ENCODE data around the gene RGS7. TPM values are rescaled to one million over a fixed set of nuclear protein-coding genes. Genes with fewer than 3 reads are reported as not detected.

Gene RGS7
- total and polyA plus RNA-seq, 10 of the 15 experiments (the other 5 are each of a cell fraction or from before 2014, with no cell fraction given): not detected

DNA sequence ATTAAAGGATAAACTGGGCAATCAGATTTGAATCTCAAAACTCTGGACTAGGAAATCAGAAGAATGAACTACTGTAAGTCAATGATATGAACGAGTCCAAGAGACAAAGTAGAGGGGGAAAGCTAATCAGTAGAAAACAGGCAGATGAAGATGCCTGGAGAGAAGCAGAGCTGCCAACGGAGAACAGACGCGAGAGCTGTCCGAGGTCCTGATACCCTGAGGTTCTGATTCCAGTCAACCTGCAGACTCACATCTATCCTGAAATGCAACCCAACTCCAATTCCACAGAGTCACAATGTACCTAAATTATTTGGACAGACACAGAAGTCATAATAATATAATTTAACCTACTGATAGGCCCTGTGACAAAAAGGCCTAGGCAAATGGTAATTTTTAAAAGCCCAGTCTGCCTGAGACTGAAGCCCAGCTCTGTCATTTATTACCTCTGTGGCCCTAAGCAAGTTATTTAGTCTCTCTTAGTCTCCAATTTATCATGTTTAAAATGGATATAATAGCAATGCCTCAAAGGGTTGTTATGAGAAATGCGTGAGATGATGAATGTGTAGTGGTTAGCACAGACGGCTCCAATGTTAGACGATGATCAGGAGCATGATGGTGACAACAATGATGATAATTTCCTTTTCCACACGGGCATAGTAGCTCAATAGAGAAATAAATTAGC is 33.4 kb downstream of the RGS7 start:
- H3K36me3 ChIP-seq (ENCODE audit: control insufficient read depth in 2 of 2, insufficient read depth in 2 of 2, low read length in 1 of 2): no peaks in the 10 kb centered on the region
- H2AFZ ChIP-seq (ENCODE audit: control insufficient read depth, low read depth, low read length): no peak overlapping the region
- WGBS (ENCODE audit: insufficient coverage, insufficient replicate concordance, low lambda C conversion rate, missing lambda C conversion rate): 30% methylated on average over 9 of the region's 9 CpGs
- no peaks in the 10 kb centered on the region for H3K27me3 ChIP-seq (replicated peaks in 1 of 2; ENCODE audit: control insufficient read depth in 2 of 2, insufficient read depth in 2 of 2, low read length in 1 of 2)
- H3K4me2 ChIP-seq (ENCODE audit: control insufficient read depth, insufficient read depth): no peak overlapping the region
- in situ Hi-C loops (cut with MboI) (no loop called here), intact Hi-C loops (cut with micrococcal nuclease; ENCODE audit: unreplicated experiment) (no loop called here)
- no TSS peak for BruUV-seq (replicated peaks)
- H3K27ac ChIP-seq (ENCODE audit: control insufficient read depth, insufficient read depth): no peak overlapping the region
- no peaks in the 10 kb centered on the region for H3K9me3 ChIP-seq (replicated peaks; ENCODE audit: control insufficient read depth, insufficient read depth, low read length)
- no peak overlapping the region for H3K4me3 ChIP-seq
- ATAC-seq (no peak), DNase-seq (ENCODE audit: low read depth, low spot score) (no peak), FAIRE-seq (no peak)
- no peaks in the 10 kb centered on the region for H3K79me2 ChIP-seq (ENCODE audit: control insufficient read depth, insufficient read depth, low read length)
- TF ChIP-seq, protein P1, sequence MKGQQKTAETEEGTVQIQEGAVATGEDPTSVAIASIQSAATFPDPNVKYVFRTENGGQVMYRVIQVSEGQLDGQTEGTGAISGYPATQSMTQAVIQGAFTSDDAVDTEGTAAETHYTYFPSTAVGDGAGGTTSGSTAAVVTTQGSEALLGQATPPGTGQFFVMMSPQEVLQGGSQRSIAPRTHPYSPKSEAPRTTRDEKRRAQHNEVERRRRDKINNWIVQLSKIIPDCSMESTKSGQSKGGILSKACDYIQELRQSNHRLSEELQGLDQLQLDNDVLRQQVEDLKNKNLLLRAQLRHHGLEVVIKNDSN (IDR thresholded peaks at IDR 0.05; ENCODE audit: borderline replicate concordance, extremely low read length, insufficient read depth, low read depth, low read length): no peak
- TF ChIP-seq, protein P2, sequence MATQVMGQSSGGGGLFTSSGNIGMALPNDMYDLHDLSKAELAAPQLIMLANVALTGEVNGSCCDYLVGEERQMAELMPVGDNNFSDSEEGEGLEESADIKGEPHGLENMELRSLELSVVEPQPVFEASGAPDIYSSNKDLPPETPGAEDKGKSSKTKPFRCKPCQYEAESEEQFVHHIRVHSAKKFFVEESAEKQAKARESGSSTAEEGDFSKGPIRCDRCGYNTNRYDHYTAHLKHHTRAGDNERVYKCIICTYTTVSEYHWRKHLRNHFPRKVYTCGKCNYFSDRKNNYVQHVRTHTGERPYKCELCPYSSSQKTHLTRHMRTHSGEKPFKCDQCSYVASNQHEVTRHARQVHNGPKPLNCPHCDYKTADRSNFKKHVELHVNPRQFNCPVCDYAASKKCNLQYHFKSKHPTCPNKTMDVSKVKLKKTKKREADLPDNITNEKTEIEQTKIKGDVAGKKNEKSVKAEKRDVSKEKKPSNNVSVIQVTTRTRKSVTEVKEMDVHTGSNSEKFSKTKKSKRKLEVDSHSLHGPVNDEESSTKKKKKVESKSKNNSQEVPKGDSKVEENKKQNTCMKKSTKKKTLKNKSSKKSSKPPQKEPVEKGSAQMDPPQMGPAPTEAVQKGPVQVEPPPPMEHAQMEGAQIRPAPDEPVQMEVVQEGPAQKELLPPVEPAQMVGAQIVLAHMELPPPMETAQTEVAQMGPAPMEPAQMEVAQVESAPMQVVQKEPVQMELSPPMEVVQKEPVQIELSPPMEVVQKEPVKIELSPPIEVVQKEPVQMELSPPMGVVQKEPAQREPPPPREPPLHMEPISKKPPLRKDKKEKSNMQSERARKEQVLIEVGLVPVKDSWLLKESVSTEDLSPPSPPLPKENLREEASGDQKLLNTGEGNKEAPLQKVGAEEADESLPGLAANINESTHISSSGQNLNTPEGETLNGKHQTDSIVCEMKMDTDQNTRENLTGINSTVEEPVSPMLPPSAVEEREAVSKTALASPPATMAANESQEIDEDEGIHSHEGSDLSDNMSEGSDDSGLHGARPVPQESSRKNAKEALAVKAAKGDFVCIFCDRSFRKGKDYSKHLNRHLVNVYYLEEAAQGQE (IDR thresholded peaks at IDR 0.05; ENCODE audit: low read depth, low read length): peak; percentile 93
- no peaks in the 10 kb centered on the region for H3K4me1 ChIP-seq (ENCODE audit: control insufficient read depth, insufficient read depth, low read length)
- ChIA-PET SMC1A (ENCODE audit: uncharacterized antibody, unreplicated experiment) (interaction anchor here (1.6 kb wide), 1 partner anchor 9 kb away, joined by 6 read pairs; no protein-coding TSS in a partner anchor), RAD21 (ENCODE audit: unreplicated experiment) (no interaction called here), CTCF (no interaction called here), POLR2A (no interaction called here)
- no peaks in the 10 kb centered on the region for H4K20me1 ChIP-seq (ENCODE audit: control insufficient read depth, insufficient read depth)
- H3K9ac ChIP-seq (ENCODE audit: control insufficient read depth, insufficient read depth, low read length): no peak overlapping the region

All from GM12878 (cell line).